HL-60 (cell line): ENCODE measurements around the gene ZDHHC24.

Experiments
- CTCF ChIP-seq: IDR thresholded peaks from one replicate; pipeline ENCODE4 v1.5.1; 2011; ENCODE audit warnings: low read length, control low read depth, inconsistent platforms; ENCODE audit not compliant: insufficient read depth
- POLR2AphosphoS5 ChIP-seq: IDR thresholded peaks from 2 replicates; pipeline ENCODE4 v1.6.1; 2012; ENCODE audit warnings: low read depth
- TF ChIP-seq, protein P1 (sequence below): IDR thresholded peaks from 2 replicates; pipeline ENCODE4 v1.6.1; 2012; ENCODE audit warnings: low read depth; ENCODE audit not compliant: insufficient replicate concordance

DNA sequence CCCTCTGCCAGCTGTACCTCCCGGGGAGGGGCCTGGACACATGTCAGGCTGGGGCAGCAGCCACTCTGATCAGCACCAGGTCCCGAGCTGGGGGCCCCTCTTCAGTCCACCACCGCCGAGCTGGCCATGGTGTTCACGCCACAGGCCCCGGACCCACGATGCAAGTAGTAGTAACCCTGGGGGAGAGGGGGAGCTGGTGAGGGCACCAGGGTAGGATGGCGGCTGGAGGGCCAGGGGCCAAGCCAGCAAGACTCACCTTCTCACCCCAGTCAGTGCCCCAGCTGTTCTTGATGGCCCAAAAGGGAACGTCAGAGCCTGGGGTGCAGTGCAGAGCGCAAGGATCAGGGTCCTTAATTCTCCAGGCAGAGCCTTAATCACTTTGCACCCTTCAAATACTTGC lies 18.0 kb upstream of the ZDHHC24 start:
- no peak for TF ChIP-seq CTCF
- TF ChIP-seq POLR2AphosphoS5: no peak
- TF ChIP-seq, protein P1, sequence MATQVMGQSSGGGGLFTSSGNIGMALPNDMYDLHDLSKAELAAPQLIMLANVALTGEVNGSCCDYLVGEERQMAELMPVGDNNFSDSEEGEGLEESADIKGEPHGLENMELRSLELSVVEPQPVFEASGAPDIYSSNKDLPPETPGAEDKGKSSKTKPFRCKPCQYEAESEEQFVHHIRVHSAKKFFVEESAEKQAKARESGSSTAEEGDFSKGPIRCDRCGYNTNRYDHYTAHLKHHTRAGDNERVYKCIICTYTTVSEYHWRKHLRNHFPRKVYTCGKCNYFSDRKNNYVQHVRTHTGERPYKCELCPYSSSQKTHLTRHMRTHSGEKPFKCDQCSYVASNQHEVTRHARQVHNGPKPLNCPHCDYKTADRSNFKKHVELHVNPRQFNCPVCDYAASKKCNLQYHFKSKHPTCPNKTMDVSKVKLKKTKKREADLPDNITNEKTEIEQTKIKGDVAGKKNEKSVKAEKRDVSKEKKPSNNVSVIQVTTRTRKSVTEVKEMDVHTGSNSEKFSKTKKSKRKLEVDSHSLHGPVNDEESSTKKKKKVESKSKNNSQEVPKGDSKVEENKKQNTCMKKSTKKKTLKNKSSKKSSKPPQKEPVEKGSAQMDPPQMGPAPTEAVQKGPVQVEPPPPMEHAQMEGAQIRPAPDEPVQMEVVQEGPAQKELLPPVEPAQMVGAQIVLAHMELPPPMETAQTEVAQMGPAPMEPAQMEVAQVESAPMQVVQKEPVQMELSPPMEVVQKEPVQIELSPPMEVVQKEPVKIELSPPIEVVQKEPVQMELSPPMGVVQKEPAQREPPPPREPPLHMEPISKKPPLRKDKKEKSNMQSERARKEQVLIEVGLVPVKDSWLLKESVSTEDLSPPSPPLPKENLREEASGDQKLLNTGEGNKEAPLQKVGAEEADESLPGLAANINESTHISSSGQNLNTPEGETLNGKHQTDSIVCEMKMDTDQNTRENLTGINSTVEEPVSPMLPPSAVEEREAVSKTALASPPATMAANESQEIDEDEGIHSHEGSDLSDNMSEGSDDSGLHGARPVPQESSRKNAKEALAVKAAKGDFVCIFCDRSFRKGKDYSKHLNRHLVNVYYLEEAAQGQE: no peak
